Measurements from ENCODE around the gene TEC.

DNA sequence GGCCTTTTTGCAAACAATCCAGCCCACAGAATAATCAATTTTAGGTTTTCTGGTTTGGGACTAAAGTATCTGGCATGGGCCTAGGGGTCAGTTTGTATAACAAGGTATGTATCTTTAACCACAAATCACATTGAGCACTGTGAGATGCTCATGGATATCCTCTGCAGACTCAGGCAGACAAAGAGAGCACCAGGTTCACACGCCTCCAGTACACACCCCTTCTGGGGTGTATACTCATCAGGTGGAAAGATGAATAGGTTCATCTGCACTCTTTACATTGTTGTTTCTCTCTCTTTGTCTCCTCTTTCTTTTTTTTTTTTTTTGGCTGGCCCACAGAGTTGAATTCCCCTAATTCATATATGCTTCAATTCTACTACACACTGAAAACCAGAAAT lies 21.1 kb downstream of the TEC start:
- TF ChIP-seq, protein P1, sequence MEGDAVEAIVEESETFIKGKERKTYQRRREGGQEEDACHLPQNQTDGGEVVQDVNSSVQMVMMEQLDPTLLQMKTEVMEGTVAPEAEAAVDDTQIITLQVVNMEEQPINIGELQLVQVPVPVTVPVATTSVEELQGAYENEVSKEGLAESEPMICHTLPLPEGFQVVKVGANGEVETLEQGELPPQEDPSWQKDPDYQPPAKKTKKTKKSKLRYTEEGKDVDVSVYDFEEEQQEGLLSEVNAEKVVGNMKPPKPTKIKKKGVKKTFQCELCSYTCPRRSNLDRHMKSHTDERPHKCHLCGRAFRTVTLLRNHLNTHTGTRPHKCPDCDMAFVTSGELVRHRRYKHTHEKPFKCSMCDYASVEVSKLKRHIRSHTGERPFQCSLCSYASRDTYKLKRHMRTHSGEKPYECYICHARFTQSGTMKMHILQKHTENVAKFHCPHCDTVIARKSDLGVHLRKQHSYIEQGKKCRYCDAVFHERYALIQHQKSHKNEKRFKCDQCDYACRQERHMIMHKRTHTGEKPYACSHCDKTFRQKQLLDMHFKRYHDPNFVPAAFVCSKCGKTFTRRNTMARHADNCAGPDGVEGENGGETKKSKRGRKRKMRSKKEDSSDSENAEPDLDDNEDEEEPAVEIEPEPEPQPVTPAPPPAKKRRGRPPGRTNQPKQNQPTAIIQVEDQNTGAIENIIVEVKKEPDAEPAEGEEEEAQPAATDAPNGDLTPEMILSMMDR (IDR thresholded peaks at IDR 0.05 in 8 of 11, conservative IDR thresholded peaks at IDR 0.05 in 3 of 11) = no peak
- TF ChIP-seq POLR2AphosphoS5 (IDR thresholded peaks at IDR 0.05) (no peak), POLR2A (IDR thresholded peaks at IDR 0.05) (no peak)

Measured in spleen (tissue), 7 donors.